H9 (cell line): ENCODE results near the gene GPR146. TPM values are rescaled to one million over a fixed set of nuclear protein-coding genes. Genes with fewer than 3 reads are reported as not detected.

ENCODE experiments used
- DNase-seq: peaks from one replicate; pipeline ENCODE4 v3.0.0-alpha.2; 2017
- H2AFZ ChIP-seq: one replicate; pipeline ENCODE4 v1.6.1; 2013; ENCODE audit warnings: mild to moderate bottlenecking, low read length, control low read depth, moderate library complexity
- H2AK5ac ChIP-seq: 2 replicates; pipeline ENCODE4 v1.6.1; 2013; ENCODE audit warnings: low read length, control low read depth, mixed read lengths; ENCODE audit not compliant: insufficient read length
- H2BK120ac ChIP-seq: one replicate; pipeline ENCODE4 v1.6.1; 2013; ENCODE audit warnings: low read depth, mild to moderate bottlenecking, low read length, control low read depth, inconsistent platforms; ENCODE audit not compliant: poor library complexity, severe bottlenecking
- H2BK12ac ChIP-seq: 2 replicates; pipeline ENCODE4 v1.6.1; 2013; ENCODE audit warnings: low read length, control low read depth, mixed read lengths, low read depth; ENCODE audit not compliant: insufficient read length
- H2BK15ac ChIP-seq: 2 replicates; pipeline ENCODE4 v1.6.1; 2013; ENCODE audit warnings: low read depth, low read length, control low read depth
- H2BK20ac ChIP-seq: one replicate; pipeline ENCODE4 v1.6.1; 2013; ENCODE audit warnings: low read depth, mild to moderate bottlenecking, low read length, control low read depth, inconsistent platforms; ENCODE audit not compliant: poor library complexity, severe bottlenecking
- H2BK5ac ChIP-seq: 2 replicates; pipeline ENCODE4 v1.6.1; 2013; ENCODE audit warnings: low read length, control low read depth, mixed read lengths; ENCODE audit not compliant: insufficient read length
- H3K14ac ChIP-seq: 2 replicates; pipeline ENCODE4 v1.6.1; 2013; ENCODE audit warnings: low read length, control low read depth; ENCODE audit not compliant: insufficient read depth
- H3K18ac ChIP-seq: 2 replicates; pipeline ENCODE4 v1.6.1; 2013; ENCODE audit warnings: low read depth, mild to moderate bottlenecking, mixed read lengths, low read length, control low read depth; ENCODE audit not compliant: insufficient read length
- H3K23ac ChIP-seq: 2 replicates; pipeline ENCODE4 v1.6.1; 2013; ENCODE audit warnings: low read length, control low read depth, mixed read lengths, low read depth; ENCODE audit not compliant: insufficient read length
- H3K23me2 ChIP-seq: 2 replicates; pipeline ENCODE4 v1.6.1; 2013; ENCODE audit warnings: low read depth, mild to moderate bottlenecking, mixed read lengths, low read length, control low read depth; ENCODE audit not compliant: insufficient read length, poor library complexity, severe bottlenecking
- H3K27ac ChIP-seq: 2 replicates; pipeline ENCODE4 v1.5.1; 2013; ENCODE audit warnings: low read length, control low read depth, mixed read lengths, low read depth; ENCODE audit not compliant: insufficient read length
- H3K27me3 ChIP-seq: 2 replicates; pipeline ENCODE4 v1.6.1; 2013; ENCODE audit warnings: low read length, control low read depth, inconsistent platforms; ENCODE audit not compliant: insufficient read depth
- H3K4ac ChIP-seq: 2 replicates; pipeline ENCODE4 v1.6.1; 2013; ENCODE audit warnings: low read depth, mild to moderate bottlenecking, control low read depth, inconsistent platforms, low read length, moderate library complexity
- H3K4me1 ChIP-seq: 2 replicates; pipeline ENCODE4 v1.6.1; 2013; ENCODE audit warnings: low read length, control low read depth, inconsistent platforms; ENCODE audit not compliant: insufficient read depth
- H3K4me2 ChIP-seq: 2 replicates; pipeline ENCODE4 v1.6.1; 2013; ENCODE audit warnings: low read length, control low read depth, mixed read lengths; ENCODE audit not compliant: insufficient read length, insufficient read depth
- H3K56ac ChIP-seq: 2 replicates; pipeline ENCODE4 v1.6.1; 2013; ENCODE audit warnings: low read depth, mild to moderate bottlenecking, mixed read lengths, low read length, control low read depth; ENCODE audit not compliant: insufficient read length
- H3K79me1 ChIP-seq: 2 replicates; pipeline ENCODE4 v1.6.1; 2013; ENCODE audit warnings: low read depth, mild to moderate bottlenecking, moderate library complexity, low read length, control low read depth, inconsistent platforms; ENCODE audit not compliant: insufficient read depth, poor library complexity, severe bottlenecking
- H3K79me2 ChIP-seq: 2 replicates; pipeline ENCODE4 v1.6.1; 2013; ENCODE audit warnings: low read length, control low read depth, inconsistent platforms; ENCODE audit not compliant: insufficient read depth
- H3K9ac ChIP-seq: 2 replicates; pipeline ENCODE4 v1.6.1; 2013; ENCODE audit warnings: low read length, control low read depth, mixed read lengths; ENCODE audit not compliant: insufficient read length; ENCODE audit errors: extremely low read depth
- H3K9me3 ChIP-seq: one replicate; pipeline ENCODE4 v1.6.1; 2013; ENCODE audit warnings: low read depth, low read length, inconsistent platforms; ENCODE audit not compliant: control insufficient read depth
- H3T11ph ChIP-seq: one replicate; pipeline ENCODE4 v1.6.1; 2013; ENCODE audit warnings: mild to moderate bottlenecking, low read length, control low read depth, inconsistent platforms
- H4K20me1 ChIP-seq: one replicate; pipeline ENCODE4 v1.6.1; 2013; ENCODE audit not compliant: control insufficient read depth, insufficient read length, insufficient read depth
- H4K5ac ChIP-seq: 2 replicates; pipeline ENCODE4 v1.6.1; 2013; ENCODE audit warnings: low read depth, mild to moderate bottlenecking, mixed read lengths, low read length, control low read depth; ENCODE audit not compliant: insufficient read length
- H4K8ac ChIP-seq: replicated peaks from 2 replicates; pipeline ENCODE4 v1.6.1; 2013; ENCODE audit warnings: low read length, control low read depth, mixed read lengths, low read depth; ENCODE audit not compliant: insufficient read length
- H4K91ac ChIP-seq: 2 replicates; pipeline ENCODE4 v1.6.1; 2013; ENCODE audit warnings: low read depth, mild to moderate bottlenecking, moderate library complexity, mixed read lengths, low read length, control low read depth; ENCODE audit not compliant: insufficient read length
- H3K27ac Mint-ChIP-seq, 3 experiments: 2 replicates in 2 of 3; 3 replicates in 1 of 3; pipeline ENCODE4 v1.8.0; 2020 to 2021; ENCODE audit warnings: mixed read lengths in 3 of 3, mild to moderate bottlenecking in 1 of 3, moderate library complexity in 1 of 3
- H3K27me3 Mint-ChIP-seq: 2 replicates; pipeline ENCODE4 v1.8.0; 2021; ENCODE audit warnings: low read depth, mild to moderate bottlenecking, moderate library complexity, mixed read lengths
- H3K36me3 Mint-ChIP-seq, 3 experiments: 2 replicates in 2 of 3; 3 replicates in 1 of 3; pipeline ENCODE4 v1.8.0; 2020 to 2021; ENCODE audit warnings: low read depth in 3 of 3, mixed read lengths in 3 of 3; ENCODE audit not compliant: insufficient read depth in 1 of 3
- H3K4me1 Mint-ChIP-seq, 2 experiments: 2 replicates each; pipeline ENCODE4 v1.8.0; 2020; ENCODE audit warnings: mixed read lengths in 2 of 2
- H3K4me3 Mint-ChIP-seq, 2 experiments: 2 replicates in 1 of 2; 3 replicates in 1 of 2; pipeline ENCODE4 v1.8.0; 2020 to 2021; ENCODE audit warnings: mild to moderate bottlenecking in 2 of 2, mixed read lengths in 2 of 2, moderate library complexity in 1 of 2
- H3K9me3 Mint-ChIP-seq, 2 experiments: 2 replicates in 1 of 2; 3 replicates in 1 of 2; pipeline ENCODE4 v1.8.0; 2020; ENCODE audit warnings: mild to moderate bottlenecking in 2 of 2, mixed read lengths in 2 of 2, moderate library complexity in 1 of 2
- WGBS: extraction: QIAGEN DNeasy Blood & Tissue Kit; methylation state at CpG from one replicate; pipeline ENCODE4 v1.1.7; 2013; ENCODE audit warnings: missing lambda C conversion rate, low lambda C conversion rate, mixed read lengths; ENCODE audit not compliant: insufficient read length; ENCODE audit errors: extremely low coverage; 5-methylcytosine and 5-hydroxymethylcytosine counted together
- total RNA-seq: library from RNA; stranded (reverse); gene quantifications from 2 replicates; pipeline ENCODE4 v1.2.1, GENCODE V29; 2021
- TF ChIP-seq, protein P1 (sequence below): fragments of 200-600 bp; sonication (generic); conservative IDR thresholded peaks from 3 replicates; pipeline ENCODE4 v1.8.0; 2021; ENCODE audit warnings: antibody characterized with exemption, mild to moderate bottlenecking

The GPR146 gene
- total RNA-seq, 1 experiment from 2014 or later, result 1.4 TPM

DNA sequence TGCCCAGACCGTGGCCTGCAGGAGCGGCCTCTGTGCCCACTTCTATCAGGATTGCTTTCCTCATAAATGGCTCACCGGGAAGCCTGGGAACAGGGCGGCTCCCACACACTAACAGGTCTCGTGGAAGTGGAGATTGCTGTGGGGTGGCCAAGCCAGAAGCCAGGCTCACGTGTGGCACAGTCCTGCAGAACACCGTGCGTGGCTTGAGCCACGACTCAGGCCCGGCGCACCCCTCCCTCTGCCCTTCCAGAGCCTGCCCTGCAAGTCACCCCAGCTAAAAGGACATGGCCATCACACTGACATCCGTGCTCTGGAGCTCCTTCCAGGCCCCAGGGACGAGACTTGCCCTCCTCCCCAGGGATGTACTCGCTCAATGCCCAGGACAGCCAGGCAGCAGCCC lies 50.5 kb downstream of the GPR146 start:
- H3K79me2 ChIP-seq, result peaks cover 3% of the 10 kb centered on the region; the same call in 1 of the 2 replicates
- H2BK120ac ChIP-seq, result no peak overlapping the region
- no peak overlapping the region for H2BK12ac ChIP-seq
- H2AK5ac ChIP-seq, result no peak overlapping the region
- H2BK15ac ChIP-seq, result no peak overlapping the region
- H3K27me3 ChIP-seq, result no peaks in the 10 kb centered on the region
- no peak overlapping the region for H4K91ac ChIP-seq
- TF ChIP-seq, protein P1, sequence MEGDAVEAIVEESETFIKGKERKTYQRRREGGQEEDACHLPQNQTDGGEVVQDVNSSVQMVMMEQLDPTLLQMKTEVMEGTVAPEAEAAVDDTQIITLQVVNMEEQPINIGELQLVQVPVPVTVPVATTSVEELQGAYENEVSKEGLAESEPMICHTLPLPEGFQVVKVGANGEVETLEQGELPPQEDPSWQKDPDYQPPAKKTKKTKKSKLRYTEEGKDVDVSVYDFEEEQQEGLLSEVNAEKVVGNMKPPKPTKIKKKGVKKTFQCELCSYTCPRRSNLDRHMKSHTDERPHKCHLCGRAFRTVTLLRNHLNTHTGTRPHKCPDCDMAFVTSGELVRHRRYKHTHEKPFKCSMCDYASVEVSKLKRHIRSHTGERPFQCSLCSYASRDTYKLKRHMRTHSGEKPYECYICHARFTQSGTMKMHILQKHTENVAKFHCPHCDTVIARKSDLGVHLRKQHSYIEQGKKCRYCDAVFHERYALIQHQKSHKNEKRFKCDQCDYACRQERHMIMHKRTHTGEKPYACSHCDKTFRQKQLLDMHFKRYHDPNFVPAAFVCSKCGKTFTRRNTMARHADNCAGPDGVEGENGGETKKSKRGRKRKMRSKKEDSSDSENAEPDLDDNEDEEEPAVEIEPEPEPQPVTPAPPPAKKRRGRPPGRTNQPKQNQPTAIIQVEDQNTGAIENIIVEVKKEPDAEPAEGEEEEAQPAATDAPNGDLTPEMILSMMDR, result no peak
- no peak overlapping the region for H3K4me2 ChIP-seq
- peaks cover 5 to 30% (median 19%) of the 10 kb centered on the region in 3 experiments; a peak in 6 of 7 replicates for H3K36me3 Mint-ChIP-seq
- H3K9me3 Mint-ChIP-seq, result no peaks in the 10 kb centered on the region
- H2AFZ ChIP-seq, result no peak overlapping the region
- no peak overlapping the region for H2BK5ac ChIP-seq
- H3K79me1 ChIP-seq, result peaks cover 5% of the 10 kb centered on the region
- H3K14ac ChIP-seq, result no peak overlapping the region; the same call in 1 of the 2 replicates
- H2BK20ac ChIP-seq, result no peak overlapping the region
- DNase-seq, result no peak
- no peaks in the 10 kb centered on the region for H3K9me3 ChIP-seq
- no peak overlapping the region for H3K9ac ChIP-seq
- no peaks in the 10 kb centered on the region for H3K4me1 ChIP-seq
- H3K4ac ChIP-seq, result no peak overlapping the region
- no peak overlapping the region for H4K8ac ChIP-seq
- H3K4me1 Mint-ChIP-seq, result no peaks in the 10 kb centered on the region
- no peak overlapping the region for H4K5ac ChIP-seq
- H3K23me2 ChIP-seq, result no peaks in the 10 kb centered on the region
- no peaks in the 10 kb centered on the region; the same call in 1 of the 2 replicates for H3K27me3 Mint-ChIP-seq
- H3K23ac ChIP-seq, result no peak overlapping the region
- no CpG with 5 or more reads among the region's 14 CpGs for WGBS
- H3K27ac ChIP-seq, result no peak overlapping the region
- no peak overlapping the region for H3T11ph ChIP-seq
- H3K27ac Mint-ChIP-seq, result peak overlapping the region in 2 of 3 experiments; percentile 69 to 85; a peak in 2 of 7 replicates
- peaks cover 9% of the 10 kb centered on the region for H4K20me1 ChIP-seq
- H3K18ac ChIP-seq, result no peak overlapping the region
- H3K56ac ChIP-seq, result no peak overlapping the region
- no peak overlapping the region for H3K4me3 Mint-ChIP-seq
